Fibroblast of skin of back (primary cell): ENCODE measurements around the gene SEZ6.

ENCODE experiments used
- DNase-seq: peaks from one replicate; pipeline ENCODE4 v3.0.0-alpha.2; 2013

SEZ6 gene

DNA sequence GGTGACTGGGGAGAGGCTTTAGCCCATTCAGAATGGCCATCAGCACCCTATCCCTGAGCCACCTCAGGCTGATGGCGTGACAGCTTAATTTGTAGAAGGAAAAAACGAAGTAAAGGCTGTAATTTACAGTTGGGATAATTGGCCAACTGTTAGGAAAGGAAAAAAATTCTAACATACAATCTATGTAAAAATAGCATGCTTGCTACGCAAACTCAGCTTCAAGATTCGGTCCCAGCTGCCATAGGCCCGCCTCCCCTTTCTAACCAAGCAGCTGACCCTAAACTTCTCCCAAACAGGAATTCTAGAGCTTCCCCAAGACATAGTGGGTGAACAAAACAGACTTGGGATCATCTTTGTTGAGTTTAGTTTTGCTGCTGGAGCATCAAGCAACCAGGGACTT is 4.9 kb downstream of the SEZ6 start:
- DNase-seq = no peak

- no peak for DNase-seq
Measured at GRCh38 chr17:28999206-28999605, 6.6 kb downstream of the SEZ6 start.

DNA sequence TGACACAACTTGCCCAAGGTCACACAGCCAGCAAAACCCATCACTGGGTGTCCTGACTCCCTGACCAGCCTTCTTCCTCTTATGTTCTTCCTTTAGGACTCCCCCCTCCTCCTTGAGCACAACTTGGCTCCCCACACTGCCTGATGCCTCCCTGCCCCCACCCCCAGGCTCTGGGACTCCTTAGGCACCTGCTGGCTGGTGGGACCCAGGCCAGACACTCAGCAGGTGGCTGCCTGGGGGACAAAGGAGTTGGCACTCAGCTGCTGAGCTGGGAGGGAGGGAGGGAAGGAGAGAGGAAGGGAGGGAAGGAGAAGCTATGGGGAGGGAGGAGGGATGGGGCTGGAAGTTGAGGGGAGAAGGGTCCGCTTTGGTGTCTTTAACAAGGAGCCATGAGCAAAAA is 8.0 kb downstream of the SEZ6 start:
- DNase-seq = no peak

DNA sequence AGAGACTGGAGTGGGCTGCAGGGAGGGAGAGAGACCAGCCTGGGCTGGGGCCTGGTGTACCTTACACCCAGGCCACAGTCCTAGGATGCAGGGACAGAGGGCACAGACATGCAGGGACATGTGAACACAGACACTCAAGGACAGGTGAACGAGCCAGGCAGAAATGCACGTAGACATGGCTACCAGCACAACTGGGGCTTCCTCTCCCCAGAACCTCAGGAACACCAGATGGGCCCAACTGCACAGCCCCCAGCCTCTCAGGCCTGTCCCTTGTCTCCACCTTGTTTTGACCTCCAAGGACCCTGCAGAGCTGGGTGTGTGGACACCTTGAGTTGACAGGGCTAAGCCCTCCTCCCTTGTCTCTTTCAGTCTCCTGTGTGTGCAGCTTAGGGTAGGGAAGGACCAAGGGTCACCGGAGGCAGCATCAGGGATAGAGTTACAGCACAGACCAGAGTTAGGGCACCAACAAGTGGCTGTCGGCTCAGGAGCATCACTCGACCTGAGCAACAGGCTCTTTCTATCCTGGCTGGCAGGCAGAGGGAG is 9.2 kb downstream of the SEZ6 start:
- DNase-seq = no peak

DNA sequence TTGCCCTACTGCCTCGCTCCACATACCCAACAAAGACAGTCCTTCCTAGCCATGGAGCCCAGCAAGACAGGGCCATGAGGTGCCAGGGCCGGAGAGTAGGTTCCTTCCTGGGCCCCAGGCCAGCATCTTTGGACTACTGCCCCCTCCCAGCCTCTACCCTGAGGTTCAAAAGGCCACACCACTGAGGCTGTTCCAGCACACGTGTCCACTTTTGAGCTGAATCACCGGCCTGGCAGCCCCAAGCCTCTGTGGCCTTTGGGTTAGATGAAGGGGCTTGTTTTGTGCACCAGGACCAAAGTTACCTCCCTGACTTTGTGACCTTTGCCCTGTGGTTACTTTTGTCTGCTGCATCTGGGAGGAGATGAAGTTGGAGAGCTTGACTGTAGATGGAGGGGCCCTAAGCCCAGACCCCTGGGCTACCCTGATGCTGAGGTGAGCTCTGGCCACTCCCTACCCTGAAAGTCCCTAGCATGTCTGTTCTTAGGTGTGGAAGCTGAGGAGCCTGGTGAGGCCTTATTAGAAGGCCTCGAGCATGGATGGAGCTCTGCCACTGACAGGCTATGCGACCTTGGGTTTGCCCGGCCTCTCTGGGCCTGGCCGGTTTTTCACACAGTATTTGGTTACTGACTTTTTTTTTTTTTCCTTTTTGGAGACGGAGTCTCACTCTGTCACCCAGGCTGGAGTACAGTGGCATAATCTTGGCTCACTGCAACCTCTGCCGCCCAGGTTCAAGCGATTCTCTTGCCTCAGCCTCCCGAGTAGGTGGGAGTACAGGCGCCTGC is 12.0 kb downstream of the SEZ6 start:
- DNase-seq = no peak

DNA sequence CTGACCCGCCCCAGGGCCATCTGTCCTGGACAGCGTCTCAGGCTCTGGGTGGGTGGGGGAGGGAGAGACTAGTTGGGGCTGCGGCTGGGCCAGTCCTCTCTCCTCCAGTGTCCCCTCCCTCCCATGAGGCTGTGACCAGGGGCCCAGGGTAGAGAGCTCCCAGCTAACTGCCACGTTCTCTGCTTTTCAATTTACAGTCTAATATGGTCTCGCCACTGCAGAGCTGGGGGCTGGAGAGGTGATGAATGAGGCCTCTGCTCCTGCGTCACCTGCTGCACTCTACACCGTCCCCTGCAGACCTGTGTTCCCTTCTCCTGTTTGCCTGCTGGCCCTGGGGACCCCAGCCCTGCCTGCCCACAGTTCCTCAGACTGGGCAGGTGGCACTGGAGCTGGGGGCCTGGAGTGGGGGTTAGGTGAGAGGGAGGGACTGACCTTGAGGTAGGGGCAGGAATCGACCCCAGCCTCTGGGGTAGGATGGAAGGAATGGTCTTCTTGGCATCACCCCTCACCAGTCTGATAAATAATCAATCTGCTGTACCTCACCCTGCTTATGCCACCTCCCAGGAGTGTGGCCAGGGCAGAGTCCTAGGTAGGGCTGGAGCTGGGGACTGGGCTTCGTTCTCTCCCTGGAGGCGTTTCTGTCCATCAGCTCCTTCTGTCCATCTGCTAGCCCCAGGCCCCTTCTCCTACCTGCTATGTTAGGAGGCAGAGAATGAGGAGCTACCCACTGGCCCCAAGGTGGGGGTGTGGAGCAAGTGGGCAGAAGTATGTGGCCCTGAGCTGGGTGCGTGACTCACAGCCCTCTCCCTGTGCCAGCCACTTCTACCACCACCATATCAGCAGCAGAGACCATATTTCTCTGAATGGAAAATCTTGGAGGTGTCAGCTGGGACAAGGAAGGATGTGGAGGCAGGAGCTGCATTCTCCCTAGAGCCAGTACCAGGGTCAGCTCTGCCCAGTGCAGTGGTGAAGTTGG is 12.9 kb downstream of the SEZ6 start:
- no peak for DNase-seq

DNA sequence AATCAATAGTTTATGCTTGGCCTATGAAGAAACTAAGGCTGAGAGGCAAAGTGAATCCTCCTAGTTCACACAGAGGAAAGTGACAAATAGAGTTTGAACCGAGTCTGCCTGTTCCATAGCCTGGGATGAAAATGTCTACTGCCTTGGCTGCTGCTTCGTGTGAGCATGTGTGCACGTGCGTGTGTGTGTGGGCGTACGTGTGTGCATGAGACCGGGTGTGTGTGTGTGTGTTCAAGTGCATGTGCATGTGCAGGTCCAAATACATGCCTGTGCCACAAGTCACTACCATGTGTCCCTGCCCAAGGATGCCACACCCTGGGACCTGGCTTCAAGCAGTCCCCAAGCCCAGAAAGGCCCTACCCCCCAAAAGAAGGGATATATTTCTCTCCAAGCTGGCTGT is 13.6 kb downstream of the SEZ6 start:
- no peak for DNase-seq

- no peak for DNase-seq
Measured at GRCh38 chr17:28991779-28992178, 14.1 kb downstream of the SEZ6 start.

- DNase-seq = no peak
Measured at GRCh38 chr17:28989028-28989427, 16.8 kb downstream of the SEZ6 start.

DNA sequence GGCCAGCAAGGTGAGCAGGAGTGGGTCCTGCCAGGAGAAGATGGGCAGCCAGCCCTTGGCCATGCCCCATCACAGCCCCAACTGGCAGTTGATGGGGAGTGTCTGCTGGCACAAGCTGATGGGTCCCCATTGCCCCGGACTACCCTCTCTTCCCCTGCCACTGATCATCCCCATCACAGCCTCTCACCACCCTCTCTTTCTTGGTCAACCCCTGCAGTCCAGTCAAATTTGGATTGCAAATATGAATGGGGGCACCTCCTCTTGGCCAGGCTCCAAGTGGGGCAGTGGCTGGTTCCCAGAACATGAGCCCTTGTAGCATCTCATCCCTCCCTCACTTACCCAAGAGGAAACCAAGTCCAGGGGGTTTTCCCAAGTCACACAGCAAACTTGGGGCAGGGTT is 17.4 kb downstream of the SEZ6 start:
- DNase-seq = no peak

DNA sequence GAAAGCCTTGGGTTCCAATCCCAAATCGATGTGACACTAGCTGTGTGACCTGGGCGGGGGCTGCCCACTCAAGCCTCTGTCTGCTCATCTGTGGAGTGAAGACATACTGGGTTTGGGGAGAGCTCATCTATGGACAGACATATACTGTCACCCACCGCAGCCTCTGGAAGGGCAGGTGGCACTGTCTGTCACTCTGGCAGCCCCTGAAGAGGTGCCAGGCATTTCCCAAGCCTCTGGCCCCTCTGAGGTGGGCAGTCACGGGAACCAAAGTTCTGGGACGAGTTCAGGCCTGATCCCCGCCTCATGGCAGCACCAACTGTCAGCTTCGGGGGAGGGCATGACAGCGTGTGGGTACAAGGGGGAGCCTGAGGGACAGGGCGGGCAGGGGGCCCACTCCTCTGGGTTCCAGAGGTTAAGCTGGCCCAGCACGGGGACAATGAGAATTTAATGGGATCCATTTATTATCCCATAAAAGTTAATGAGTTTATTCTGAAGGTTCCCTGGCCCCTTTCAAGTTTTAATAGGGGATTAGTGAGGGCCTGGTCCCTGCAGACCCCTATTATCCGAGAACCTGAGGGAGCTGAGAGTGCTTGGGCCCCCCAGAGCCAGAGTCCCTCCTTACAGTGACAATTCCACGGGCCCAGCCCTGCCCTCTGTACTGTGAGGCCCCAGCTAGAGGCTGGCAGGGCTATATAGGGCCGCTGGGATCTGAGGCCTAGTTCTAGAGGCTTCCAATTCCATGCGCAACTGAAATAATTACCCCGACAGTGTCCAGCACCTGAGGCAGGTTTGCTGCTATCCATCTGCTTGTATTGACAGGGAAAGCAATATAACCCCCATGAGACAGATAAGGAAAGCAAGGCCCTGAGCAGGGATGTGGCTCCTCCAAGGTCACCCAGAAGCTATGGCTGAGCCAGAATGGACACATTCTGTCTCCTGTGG is 18.8 kb downstream of the SEZ6 start:
- no peak for DNase-seq

DNA sequence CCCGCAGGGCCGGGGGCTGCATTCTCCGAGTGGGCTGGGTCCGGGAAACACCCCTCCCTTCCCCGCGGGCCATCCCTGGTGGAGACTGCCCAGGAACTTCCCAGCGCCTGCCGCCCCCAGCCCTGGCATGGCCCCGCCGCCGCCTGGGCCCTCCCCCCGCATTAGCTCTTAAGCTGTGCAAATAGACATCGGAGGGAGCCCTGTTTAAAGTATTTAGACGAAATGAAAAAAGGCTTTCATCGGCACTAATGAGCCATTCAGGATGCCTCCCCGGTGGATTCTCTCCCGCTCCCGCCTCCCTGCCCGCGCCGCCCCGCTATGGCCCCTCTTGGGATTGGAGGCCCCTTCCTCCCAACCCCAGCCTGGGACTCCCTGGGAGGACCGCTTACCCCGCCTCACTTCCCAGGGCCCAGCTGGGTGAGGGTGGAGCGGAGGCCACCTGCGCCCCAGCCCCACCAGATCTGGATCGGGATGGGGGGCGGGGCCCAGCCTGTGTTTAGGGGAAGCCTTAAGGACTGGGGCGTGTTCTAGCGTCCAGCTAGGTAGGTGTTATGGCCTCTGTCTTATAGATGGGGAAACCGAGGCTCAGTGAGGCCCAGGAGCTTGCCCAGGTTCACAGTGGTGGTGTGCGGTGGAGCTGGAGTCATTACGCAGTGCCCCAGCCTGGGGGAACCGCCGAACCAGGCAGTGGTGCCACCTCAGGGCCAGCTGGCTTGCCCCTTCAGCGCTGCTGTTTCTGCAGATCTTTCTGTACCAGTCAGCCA is 19.7 kb downstream of the SEZ6 start:
- no peak for DNase-seq

GRCh38 chr17:28983286-28984230 is 22.3 kb downstream of the SEZ6 start:
- no peak for DNase-seq

- DNase-seq = peak; percentile 49
Measured at GRCh38 chr17:28982131-28982793, 23.6 kb downstream of the SEZ6 start.

DNA sequence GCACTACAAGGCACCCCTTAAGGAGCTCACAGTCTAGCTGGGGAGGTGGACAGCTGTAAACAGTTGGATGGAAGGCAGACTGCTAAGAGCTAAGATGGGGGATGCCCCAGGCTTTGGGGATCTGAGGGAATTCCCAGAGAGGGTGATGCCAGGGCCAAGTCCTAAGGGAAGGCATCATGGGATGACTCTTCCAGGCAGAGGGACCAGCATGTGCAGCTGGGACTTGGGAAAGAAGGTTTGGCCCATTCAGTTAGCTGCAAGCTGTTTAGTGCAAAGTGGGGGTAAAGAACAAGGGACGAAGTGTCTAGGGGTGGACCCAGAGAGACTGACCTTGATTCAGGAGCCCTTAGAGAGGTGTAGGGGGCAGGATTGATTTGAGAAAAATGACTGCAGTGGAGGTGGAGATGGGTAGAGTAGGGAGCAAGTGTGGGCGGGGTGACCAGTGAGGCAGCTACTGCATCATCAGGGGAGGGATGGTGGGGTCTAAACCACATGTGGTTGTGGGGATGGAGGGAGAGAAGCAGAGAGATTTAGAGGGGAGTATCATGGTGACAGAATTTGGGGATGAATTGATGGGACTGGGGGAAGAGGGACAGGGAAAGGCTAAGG is 27.4 kb downstream of the SEZ6 start:
- no peak for DNase-seq

GRCh38 chr17:28977659-28978355 is 28.0 kb downstream of the SEZ6 start:
- DNase-seq = no peak

DNA sequence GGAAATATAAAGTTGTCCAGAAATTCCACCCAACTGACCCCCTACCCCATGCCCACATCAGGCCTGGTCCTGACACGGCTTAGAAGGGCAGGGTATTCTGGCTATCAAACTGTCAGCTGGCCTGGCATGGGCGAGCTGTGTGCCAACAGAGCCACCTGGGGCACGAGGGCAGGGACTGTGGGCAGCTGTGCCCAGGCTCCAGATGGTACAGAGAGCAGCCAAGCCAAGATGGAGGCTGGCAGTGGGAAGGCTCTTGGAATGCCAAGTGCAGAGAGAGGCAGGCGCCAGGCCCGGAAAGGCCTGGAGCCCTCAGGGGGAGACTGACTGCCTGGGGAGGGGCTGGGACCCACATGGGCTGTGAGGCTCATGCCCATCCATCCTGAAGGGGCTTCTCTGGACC is 30.2 kb downstream of the SEZ6 start:
- no peak for DNase-seq

GRCh38 chr17:28975031-28975430 is 30.8 kb downstream of the SEZ6 start:
- no peak for DNase-seq

DNA sequence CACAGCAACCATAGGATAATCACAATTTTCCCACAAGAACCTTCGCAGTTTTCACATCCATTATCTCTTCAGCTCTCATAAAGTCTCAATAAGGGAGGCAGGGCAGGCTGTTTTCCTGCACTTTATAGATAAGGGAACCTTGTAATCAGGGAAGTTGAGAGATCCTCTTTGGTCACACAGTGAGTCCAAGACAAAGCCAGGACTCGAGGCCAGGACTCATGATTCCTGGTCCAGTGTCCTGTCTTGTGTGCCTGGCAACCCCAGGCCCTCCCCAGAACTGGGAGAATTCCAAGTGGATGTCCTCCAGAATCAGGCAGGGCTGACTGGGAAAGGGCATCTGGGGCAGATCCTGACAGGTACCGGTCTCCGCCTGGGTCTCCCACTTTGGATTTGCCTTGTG is 31.4 kb downstream of the SEZ6 start:
- DNase-seq = no peak
